SIG-M5 (cell line): Measurements from ENCODE around the gene ARHGAP5.

Experiments used
- DNase-seq: peaks from one replicate; lab custom pipeline; 2025; lab: John Stamatoyannopoulos, UW

ARHGAP5 gene

GRCh38 chr14:32171469-32171868 is 94.4 kb downstream of the ARHGAP5 start:
- DNase-seq, result no peak

- DNase-seq, result no peak
Measured at GRCh38 chr14:32183151-32184058, 106.3 kb downstream of the ARHGAP5 start.

DNA sequence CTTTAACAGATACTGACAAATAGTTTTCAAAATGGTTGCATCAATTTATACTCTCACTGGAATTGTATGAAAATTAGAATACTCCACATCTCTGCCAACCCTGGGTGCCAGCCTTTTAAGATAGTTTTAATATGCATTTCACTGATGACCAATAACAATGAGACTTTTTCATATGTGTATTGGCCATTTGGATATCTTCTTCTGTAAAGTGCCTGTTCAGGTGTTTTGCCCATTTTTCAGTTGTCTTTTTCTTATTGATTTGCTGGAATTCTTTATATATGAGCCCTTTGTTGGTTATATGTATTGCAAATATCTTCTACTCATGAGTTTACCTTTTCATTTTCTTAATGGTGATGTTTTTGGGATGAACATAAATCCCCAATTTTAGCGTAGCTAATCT is 108.0 kb downstream of the ARHGAP5 start:
- DNase-seq, result no peak

DNA sequence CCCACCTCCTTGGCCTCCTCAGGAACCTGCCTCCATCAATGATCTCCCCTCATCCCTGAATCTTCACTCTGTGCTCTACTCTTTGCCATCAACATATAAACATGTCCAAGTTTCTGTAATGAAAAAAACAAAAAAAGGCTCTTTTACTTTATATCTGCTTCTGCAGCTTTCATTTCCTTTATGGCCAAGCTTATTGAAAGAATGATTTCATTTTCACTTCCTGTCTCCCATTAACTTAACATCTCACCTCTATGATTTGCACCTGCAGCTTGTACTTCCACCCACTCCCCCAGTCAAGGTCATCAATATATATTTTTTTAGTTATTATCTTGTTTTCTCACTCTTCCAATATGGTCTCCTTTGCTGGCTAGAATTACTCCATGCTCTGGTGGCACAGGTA is 109.1 kb downstream of the ARHGAP5 start:
- DNase-seq, result no peak

DNA sequence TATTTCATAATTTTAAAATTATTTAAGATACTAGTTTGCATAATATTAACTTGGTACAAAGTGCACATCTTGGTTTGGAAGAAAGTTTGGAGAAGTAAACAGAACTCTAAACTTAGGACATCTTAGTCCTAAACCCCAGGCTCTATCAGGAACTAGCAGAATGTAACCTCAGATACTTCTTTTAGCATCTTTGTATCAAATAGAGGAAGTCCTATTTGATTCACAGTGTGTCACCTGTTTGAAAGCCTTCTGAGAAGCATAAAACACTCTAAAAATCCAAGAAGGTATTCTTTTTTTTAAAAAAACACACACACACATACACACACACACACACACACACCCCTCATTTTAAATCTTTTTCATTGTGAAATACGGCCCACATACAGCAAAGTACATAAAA is 112.7 kb downstream of the ARHGAP5 start:
- DNase-seq, result no peak

GRCh38 chr14:32190673-32191072 is 113.6 kb downstream of the ARHGAP5 start:
- DNase-seq, result no peak

DNA sequence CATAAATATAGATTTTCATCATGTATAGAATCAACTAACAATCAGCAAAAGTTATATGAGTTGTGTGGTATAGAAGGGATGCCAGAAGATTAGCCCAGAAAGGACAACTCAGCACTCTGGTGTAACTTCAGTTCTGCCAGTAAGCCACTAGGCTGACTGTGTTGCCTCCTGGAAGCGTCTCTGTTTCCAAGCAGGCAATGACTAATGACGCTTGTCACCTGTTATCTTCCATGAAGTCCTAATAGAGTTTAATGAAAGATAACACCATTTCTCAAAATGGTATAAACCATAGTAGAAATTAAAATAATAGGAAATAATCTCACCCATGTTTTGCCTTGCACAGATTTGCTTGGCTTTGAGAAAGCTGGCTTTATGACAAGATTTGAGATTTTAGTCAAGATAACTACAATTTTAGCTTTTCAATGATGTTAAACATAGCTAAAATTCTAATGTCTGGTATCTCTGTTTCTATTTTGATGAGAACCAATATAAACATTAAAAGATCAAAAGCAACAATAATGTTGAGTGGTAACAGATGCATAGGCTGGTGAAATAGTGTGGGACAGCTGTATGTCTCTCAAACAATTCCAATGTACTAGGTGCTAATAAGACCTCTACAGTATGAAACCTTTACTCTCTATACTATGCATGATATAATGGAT is 115.7 kb downstream of the ARHGAP5 start:
- DNase-seq, result no peak

DNA sequence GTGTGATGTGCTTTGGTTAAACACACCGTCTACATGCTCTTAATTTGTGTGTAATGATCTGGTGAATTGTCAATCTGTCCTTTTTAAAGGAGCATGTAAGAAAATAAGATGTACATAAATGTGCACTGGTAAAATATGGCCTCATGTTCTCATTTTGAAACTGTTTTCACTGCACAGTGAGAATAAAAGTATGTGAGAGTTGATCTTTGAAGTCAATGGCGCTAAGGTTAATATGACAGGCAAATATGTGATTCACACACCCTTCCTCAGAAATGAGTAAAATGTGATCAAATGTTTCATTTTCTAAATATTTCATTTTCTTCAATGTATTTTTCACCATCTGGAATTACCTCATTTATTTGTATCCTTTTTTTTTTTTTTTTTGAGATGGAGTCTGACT is 116.4 kb downstream of the ARHGAP5 start:
- DNase-seq, result no peak

- DNase-seq, result no peak
Measured at GRCh38 chr14:32195636-32196035, 118.5 kb downstream of the ARHGAP5 start.

GRCh38 chr14:32197919-32198318 is 120.8 kb downstream of the ARHGAP5 start:
- no peak for DNase-seq

GRCh38 chr14:32200368-32201192 is 123.5 kb downstream of the ARHGAP5 start:
- no peak for DNase-seq

DNA sequence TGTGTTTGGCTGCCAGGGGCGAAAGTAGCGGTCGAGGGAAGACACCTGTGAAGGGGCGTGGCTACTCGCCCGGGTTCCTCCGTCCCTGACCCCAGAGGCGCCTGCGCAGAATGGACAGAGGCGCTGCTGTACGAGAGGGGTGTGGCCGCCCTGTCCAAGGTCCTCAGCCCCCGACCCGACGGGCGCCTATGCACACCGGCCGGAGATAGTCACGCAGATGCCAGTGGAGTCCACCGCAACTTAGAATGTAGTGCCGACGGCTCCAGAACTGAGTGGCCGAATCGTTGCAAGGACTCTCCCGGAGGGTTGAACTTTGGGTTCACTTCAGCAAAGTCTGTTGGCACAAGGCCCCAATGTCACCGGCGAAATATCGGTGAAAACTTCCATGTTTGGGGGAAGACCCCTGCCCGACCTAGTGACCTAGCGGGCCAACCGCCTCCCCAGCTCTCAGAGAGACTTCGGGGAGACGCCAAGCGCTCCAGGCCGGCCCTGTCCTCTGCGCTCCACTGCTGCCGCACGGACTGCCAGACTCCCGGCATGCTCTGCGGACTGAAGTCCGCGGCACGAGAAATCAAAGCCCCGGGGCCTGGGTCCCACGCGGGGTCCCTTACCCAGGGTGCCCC is 124.2 kb downstream of the ARHGAP5 start:
- DNase-seq, result no peak

DNA sequence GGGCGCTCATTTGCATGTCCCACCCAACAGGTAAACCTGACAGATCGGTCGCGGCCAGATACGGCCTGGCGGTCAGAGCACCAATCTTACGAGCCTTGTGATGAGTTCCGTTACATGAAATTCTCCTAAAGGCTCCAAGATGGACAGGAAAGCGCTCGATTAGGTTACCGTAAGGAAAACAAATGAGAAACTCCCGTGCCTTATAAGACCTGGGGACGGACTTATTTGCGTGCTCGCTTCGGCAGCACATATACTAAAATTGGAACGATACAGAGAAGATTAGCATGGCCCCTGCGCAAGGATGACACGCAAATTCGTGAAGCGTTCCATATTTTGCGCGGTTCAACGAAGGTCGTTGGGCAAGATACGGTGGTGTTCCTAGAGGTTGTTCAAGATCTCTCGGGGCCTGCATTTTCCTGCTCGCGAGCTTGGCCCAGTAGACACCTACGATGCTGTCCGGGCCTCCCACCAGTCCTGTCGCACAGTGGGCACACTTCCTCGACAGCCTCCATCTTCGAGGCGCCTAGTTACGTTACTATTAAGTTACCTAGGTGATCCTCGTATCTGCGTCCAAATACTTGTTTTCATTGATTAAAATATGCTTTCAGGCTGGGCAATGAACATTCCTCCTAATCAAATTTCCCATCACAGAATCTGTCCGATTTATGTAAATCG is 124.8 kb downstream of the ARHGAP5 start, which contains the start of gene RNU6-7:
RNU6-7 (plus strand) TSS at position 230 of the 675 bp plus-strand sequence.
- DNase-seq, result no peak

GRCh38 chr14:32202491-32202997 is 125.4 kb downstream of the ARHGAP5 start:
- DNase-seq, result no peak

- DNase-seq, result peak; percentile 15
Measured at GRCh38 chr14:32202998-32203882, 126.1 kb downstream of the ARHGAP5 start, which contains the start of gene RNU6-8. TSS of gene RNU6-8 (minus strand) at chr14:32203269.

GRCh38 chr14:32203928-32204357 is 126.8 kb downstream of the ARHGAP5 start:
- DNase-seq, result no peak

DNA sequence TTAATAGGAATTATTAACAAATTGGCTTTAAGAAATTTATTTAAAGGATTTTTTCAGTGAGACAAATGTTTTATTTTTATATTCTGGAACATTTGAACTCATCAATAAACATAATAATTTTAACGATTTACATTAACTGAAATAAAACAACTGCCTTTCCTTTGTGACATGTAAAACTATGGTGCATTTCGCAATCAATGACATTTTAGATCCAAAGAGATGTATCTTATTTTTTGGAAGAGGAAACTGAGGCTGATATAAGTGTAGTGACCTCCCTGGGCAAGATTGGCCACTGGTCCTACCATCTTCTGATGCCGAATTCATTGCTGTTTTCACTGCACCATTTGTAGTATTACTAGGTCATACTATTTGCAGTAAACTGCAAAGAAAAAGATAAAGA is 128.4 kb downstream of the ARHGAP5 start:
- DNase-seq, result no peak

DNA sequence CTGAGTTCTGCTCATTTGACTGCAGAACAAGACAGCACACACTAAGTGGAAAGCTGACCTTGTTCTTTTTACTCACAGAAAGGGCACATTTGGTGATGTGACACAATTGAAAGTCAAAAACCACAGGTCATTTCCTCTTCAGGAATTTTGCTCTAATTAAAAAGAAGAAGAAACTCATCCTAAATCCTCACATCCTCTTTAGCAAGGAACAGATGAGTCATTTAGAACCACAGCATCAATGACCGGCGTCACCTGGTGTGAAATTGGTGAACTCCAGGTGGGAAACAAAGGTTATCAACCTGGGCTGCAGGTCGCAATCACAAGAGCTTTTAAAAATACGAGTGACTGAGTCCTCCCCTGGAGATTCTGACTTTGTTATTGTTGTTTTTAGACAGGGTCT is 128.9 kb downstream of the ARHGAP5 start:
- DNase-seq, result no peak

DNA sequence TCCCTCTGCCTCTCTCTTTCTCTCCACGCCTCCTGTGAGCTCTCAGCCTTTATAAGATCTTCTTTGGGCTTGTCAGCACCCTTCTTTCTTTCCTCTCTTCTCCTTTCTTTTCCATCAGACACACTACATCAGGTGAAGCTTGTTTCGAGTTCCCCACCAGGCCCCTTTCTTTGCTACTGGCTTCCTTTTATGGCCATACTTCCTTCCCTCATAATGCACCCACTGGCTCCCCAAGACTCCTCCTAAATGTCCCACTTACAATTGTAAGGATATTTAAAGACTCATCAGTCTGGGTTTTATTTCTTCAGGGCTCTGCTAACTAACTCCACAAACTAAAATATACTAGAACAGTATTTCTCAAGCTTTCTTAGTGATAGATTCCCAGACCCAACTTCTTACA is 129.4 kb downstream of the ARHGAP5 start:
- DNase-seq, result no peak

GRCh38 chr14:32208490-32208889 is 131.4 kb downstream of the ARHGAP5 start:
- DNase-seq, result no peak
